ENCODE measurements around the gene GPR25.

GPR25 gene

GRCh38 chr1:200916681-200917080 is 43.9 kb downstream of the GPR25 start:
- Histone ChIP-seq H2AFZ (ENCODE audit: low read depth, low read length, severe bottlenecking) (no peak overlapping the region), H3K36me3 (ENCODE audit: low read length) (no peaks in the 10 kb centered on the region), H3K9ac (ENCODE audit: low read length) (no peak overlapping the region), H3K4me3 (ENCODE audit: insufficient read depth, low read length, poor library complexity, severe bottlenecking) (no peak overlapping the region), H3K9me2 (replicated peaks; ENCODE audit: insufficient read depth, low read length) (no peaks in the 10 kb centered on the region), H4K20me1 (ENCODE audit: low read depth, low read length) (no peaks in the 10 kb centered on the region), H3K27ac (ENCODE audit: low read depth, low read length) (no peak overlapping the region), H3K27me3 (ENCODE audit: low read length) (no peaks in the 10 kb centered on the region), H3K79me2 (ENCODE audit: insufficient read depth, low read length) (no peaks in the 10 kb centered on the region), H3K4me2 (ENCODE audit: low read depth, low read length, poor library complexity, severe bottlenecking) (no peak overlapping the region), H3F3A (ENCODE audit: insufficient read depth) (no peaks in the 10 kb centered on the region), H3K9me3 (ENCODE audit: insufficient read depth, low read length) (no peaks in the 10 kb centered on the region)
- TF ChIP-seq EZH2phosphoT487 (conservative IDR thresholded peaks at IDR 0.05; ENCODE audit: low read length) (no peak), CTCF (IDR thresholded peaks at IDR 0.05; ENCODE audit: insufficient read depth, low read length, poor library complexity, severe bottlenecking) (no peak)

GRCh38 chr1:200917291-200917817 is 44.6 kb downstream of the GPR25 start:
- H3K36me3 ChIP-seq (ENCODE audit: low read length), result no peaks in the 10 kb centered on the region
- H3K4me2 ChIP-seq (ENCODE audit: low read depth, low read length, poor library complexity, severe bottlenecking), result no peak overlapping the region
- no peaks in the 10 kb centered on the region for H3K9me2 ChIP-seq (replicated peaks; ENCODE audit: insufficient read depth, low read length)
- H2AFZ ChIP-seq (ENCODE audit: low read depth, low read length, severe bottlenecking), result no peak overlapping the region
- no peaks in the 10 kb centered on the region for H4K20me1 ChIP-seq (ENCODE audit: low read depth, low read length)
- H3K27me3 ChIP-seq (ENCODE audit: low read length), result no peaks in the 10 kb centered on the region
- TF ChIP-seq CTCF (IDR thresholded peaks at IDR 0.05; ENCODE audit: insufficient read depth, low read length, poor library complexity, severe bottlenecking), result no peak
- TF ChIP-seq EZH2phosphoT487 (conservative IDR thresholded peaks at IDR 0.05; ENCODE audit: low read length), result no peak
- no peaks in the 10 kb centered on the region for H3K79me2 ChIP-seq (ENCODE audit: insufficient read depth, low read length)
- no peak overlapping the region for H3K9ac ChIP-seq (ENCODE audit: low read length)
- H3K9me3 ChIP-seq (ENCODE audit: insufficient read depth, low read length), result no peaks in the 10 kb centered on the region
- no peak overlapping the region for H3K4me3 ChIP-seq (ENCODE audit: insufficient read depth, low read length, poor library complexity, severe bottlenecking)
- no peaks in the 10 kb centered on the region for H3F3A ChIP-seq (ENCODE audit: insufficient read depth)
- H3K27ac ChIP-seq (ENCODE audit: low read depth, low read length), result no peak overlapping the region

- no peak overlapping the region for H3K27ac ChIP-seq (ENCODE audit: low read depth, low read length)
- H3K9me2 ChIP-seq (replicated peaks; ENCODE audit: insufficient read depth, low read length), result no peaks in the 10 kb centered on the region
- no peaks in the 10 kb centered on the region for H3F3A ChIP-seq (ENCODE audit: insufficient read depth)
- H3K27me3 ChIP-seq (ENCODE audit: low read length), result no peaks in the 10 kb centered on the region
- TF ChIP-seq EZH2phosphoT487 (conservative IDR thresholded peaks at IDR 0.05; ENCODE audit: low read length), result no peak
- TF ChIP-seq CTCF (IDR thresholded peaks at IDR 0.05; ENCODE audit: insufficient read depth, low read length, poor library complexity, severe bottlenecking), result no peak
- no peak overlapping the region for H3K4me3 ChIP-seq (ENCODE audit: insufficient read depth, low read length, poor library complexity, severe bottlenecking)
- H3K79me2 ChIP-seq (ENCODE audit: insufficient read depth, low read length), result no peaks in the 10 kb centered on the region
- H3K9me3 ChIP-seq (ENCODE audit: insufficient read depth, low read length), result no peaks in the 10 kb centered on the region
- no peak overlapping the region for H3K4me2 ChIP-seq (ENCODE audit: low read depth, low read length, poor library complexity, severe bottlenecking)
- no peak overlapping the region for H2AFZ ChIP-seq (ENCODE audit: low read depth, low read length, severe bottlenecking)
- H3K9ac ChIP-seq (ENCODE audit: low read length), result no peak overlapping the region
- no peaks in the 10 kb centered on the region for H3K36me3 ChIP-seq (ENCODE audit: low read length)
- no peaks in the 10 kb centered on the region for H4K20me1 ChIP-seq (ENCODE audit: low read depth, low read length)
Observed at GRCh38 chr1:200918006-200918405, 45.2 kb downstream of the GPR25 start.

Measured in SU-DHL-6 (cell line).